ENCODE results near the gene C16orf92. TPM values are rescaled to one million over a fixed set of nuclear protein-coding genes. Genes with fewer than 3 reads are reported as not detected.

C16orf92 gene
- total RNA-seq, 1 experiment from 2014 or later: not detected

GRCh38 chr16:29995324-29995910 is 27.6 kb upstream of the C16orf92 start, which contains the start of gene HIRIP3:
TSS of gene HIRIP3 (minus strand) at chr16:29995617. CDS start at chr16:29995605, 12 bp downstream.
- no peaks in the 10 kb centered on the region for H3K9me3 Mint-ChIP-seq
- peaks cover 14% of the 10 kb centered on the region for H3K36me3 Mint-ChIP-seq
- H3K4me1 Mint-ChIP-seq: peaks cover 17% of the 10 kb centered on the region
- H3K27ac Mint-ChIP-seq: peak within 1 kb of the TSS; percentile 97
- ChIA-PET CTCF (interaction anchor here (0.7 to 1.2 kb wide), 6 partner anchors 22 to 180 kb away, joined by 3 to 4 read pairs (median 3); partner anchors contain the start of genes CDIPT, PAGR1, TAOK2 and TBX6), POLR2A (interaction anchor here (0.6 to 1.4 kb wide), 7 partner anchors 15 to 132 kb away, joined by 3 to 5 read pairs (median 3); partner anchors contain the start of genes ALDOA, ASPHD1, CDIPT and DOC2A)
- DNase-seq (ENCODE audit: low spot score) (peak; percentile 77), ATAC-seq (peak; percentile 31)
- H3K4me3 Mint-ChIP-seq: peak within 1 kb of the TSS; percentile 94
- H3K27me3 Mint-ChIP-seq (ENCODE audit: low read depth): no peaks in the 10 kb centered on the region
- TF ChIP-seq MYBL2 (CRISPR knock-in tag; IDR thresholded peaks at IDR 0.05) (peak; percentile 70; the same call in 1 of the 2 replicates), AFF4 (CRISPR knock-in tag; IDR thresholded peaks at IDR 0.05; ENCODE audit: borderline replicate concordance) (0 out of 2 replicates have a peak, but pooled peaks have one; percentile 71), CREB1 (CRISPR knock-in tag; IDR thresholded peaks at IDR 0.05) (peak; percentile 36; the same call in 1 of the 2 replicates), MAX (CRISPR knock-in tag; IDR thresholded peaks at IDR 0.05) (peak; percentile 87), SP1 (CRISPR knock-in tag; conservative IDR thresholded peaks at IDR 0.05) (peak; percentile 10; the same call in 1 of the 2 replicates), KAT7 (CRISPR knock-in tag; IDR thresholded peaks at IDR 0.05; ENCODE audit: borderline replicate concordance) (no peak), ETV6 (CRISPR knock-in tag; IDR thresholded peaks at IDR 0.05) (peak; percentile 5; the same call in 1 of the 2 replicates), ZNF263 (CRISPR knock-in tag; IDR thresholded peaks at IDR 0.05; ENCODE audit: low read depth) (no peak), E2F5 (CRISPR knock-in tag; IDR thresholded peaks at IDR 0.05) (peak; percentile 72), TEAD1 (CRISPR knock-in tag; IDR thresholded peaks at IDR 0.05) (peak; percentile 78), ZNF317 (CRISPR knock-in tag; IDR thresholded peaks at IDR 0.05; ENCODE audit: borderline replicate concordance, low read depth) (0 out of 2 replicates have a peak, but pooled peaks have one; percentile 42), IRF1 (CRISPR knock-in tag; IDR thresholded peaks at IDR 0.05) (no peak; the same call in 1 of the 2 replicates), JUN (CRISPR knock-in tag; IDR thresholded peaks at IDR 0.05) (peak; percentile 16; the same call in 1 of the 2 replicates), FOXP1 (CRISPR knock-in tag; IDR thresholded peaks at IDR 0.05; ENCODE audit: borderline replicate concordance) (peak; percentile 51; the same call in 1 of the 2 replicates)
- TF ChIP-seq, protein P1, sequence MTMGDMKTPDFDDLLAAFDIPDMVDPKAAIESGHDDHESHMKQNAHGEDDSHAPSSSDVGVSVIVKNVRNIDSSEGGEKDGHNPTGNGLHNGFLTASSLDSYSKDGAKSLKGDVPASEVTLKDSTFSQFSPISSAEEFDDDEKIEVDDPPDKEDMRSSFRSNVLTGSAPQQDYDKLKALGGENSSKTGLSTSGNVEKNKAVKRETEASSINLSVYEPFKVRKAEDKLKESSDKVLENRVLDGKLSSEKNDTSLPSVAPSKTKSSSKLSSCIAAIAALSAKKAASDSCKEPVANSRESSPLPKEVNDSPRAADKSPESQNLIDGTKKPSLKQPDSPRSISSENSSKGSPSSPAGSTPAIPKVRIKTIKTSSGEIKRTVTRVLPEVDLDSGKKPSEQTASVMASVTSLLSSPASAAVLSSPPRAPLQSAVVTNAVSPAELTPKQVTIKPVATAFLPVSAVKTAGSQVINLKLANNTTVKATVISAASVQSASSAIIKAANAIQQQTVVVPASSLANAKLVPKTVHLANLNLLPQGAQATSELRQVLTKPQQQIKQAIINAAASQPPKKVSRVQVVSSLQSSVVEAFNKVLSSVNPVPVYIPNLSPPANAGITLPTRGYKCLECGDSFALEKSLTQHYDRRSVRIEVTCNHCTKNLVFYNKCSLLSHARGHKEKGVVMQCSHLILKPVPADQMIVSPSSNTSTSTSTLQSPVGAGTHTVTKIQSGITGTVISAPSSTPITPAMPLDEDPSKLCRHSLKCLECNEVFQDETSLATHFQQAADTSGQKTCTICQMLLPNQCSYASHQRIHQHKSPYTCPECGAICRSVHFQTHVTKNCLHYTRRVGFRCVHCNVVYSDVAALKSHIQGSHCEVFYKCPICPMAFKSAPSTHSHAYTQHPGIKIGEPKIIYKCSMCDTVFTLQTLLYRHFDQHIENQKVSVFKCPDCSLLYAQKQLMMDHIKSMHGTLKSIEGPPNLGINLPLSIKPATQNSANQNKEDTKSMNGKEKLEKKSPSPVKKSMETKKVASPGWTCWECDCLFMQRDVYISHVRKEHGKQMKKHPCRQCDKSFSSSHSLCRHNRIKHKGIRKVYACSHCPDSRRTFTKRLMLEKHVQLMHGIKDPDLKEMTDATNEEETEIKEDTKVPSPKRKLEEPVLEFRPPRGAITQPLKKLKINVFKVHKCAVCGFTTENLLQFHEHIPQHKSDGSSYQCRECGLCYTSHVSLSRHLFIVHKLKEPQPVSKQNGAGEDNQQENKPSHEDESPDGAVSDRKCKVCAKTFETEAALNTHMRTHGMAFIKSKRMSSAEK (CRISPR knock-in tag; IDR thresholded peaks at IDR 0.05; ENCODE audit: borderline replicate concordance): 0 out of 2 replicates have a peak, but pooled peaks have one; percentile 27
- TF ChIP-seq, protein P2, sequence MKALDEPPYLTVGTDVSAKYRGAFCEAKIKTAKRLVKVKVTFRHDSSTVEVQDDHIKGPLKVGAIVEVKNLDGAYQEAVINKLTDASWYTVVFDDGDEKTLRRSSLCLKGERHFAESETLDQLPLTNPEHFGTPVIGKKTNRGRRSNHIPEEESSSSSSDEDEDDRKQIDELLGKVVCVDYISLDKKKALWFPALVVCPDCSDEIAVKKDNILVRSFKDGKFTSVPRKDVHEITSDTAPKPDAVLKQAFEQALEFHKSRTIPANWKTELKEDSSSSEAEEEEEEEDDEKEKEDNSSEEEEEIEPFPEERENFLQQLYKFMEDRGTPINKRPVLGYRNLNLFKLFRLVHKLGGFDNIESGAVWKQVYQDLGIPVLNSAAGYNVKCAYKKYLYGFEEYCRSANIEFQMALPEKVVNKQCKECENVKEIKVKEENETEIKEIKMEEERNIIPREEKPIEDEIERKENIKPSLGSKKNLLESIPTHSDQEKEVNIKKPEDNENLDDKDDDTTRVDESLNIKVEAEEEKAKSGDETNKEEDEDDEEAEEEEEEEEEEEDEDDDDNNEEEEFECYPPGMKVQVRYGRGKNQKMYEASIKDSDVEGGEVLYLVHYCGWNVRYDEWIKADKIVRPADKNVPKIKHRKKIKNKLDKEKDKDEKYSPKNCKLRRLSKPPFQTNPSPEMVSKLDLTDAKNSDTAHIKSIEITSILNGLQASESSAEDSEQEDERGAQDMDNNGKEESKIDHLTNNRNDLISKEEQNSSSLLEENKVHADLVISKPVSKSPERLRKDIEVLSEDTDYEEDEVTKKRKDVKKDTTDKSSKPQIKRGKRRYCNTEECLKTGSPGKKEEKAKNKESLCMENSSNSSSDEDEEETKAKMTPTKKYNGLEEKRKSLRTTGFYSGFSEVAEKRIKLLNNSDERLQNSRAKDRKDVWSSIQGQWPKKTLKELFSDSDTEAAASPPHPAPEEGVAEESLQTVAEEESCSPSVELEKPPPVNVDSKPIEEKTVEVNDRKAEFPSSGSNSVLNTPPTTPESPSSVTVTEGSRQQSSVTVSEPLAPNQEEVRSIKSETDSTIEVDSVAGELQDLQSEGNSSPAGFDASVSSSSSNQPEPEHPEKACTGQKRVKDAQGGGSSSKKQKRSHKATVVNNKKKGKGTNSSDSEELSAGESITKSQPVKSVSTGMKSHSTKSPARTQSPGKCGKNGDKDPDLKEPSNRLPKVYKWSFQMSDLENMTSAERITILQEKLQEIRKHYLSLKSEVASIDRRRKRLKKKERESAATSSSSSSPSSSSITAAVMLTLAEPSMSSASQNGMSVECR (CRISPR knock-in tag; IDR thresholded peaks at IDR 0.05; ENCODE audit: borderline replicate concordance): peak; percentile 78; the same call in 1 of the 2 replicates
- TF ChIP-seq, protein P3, sequence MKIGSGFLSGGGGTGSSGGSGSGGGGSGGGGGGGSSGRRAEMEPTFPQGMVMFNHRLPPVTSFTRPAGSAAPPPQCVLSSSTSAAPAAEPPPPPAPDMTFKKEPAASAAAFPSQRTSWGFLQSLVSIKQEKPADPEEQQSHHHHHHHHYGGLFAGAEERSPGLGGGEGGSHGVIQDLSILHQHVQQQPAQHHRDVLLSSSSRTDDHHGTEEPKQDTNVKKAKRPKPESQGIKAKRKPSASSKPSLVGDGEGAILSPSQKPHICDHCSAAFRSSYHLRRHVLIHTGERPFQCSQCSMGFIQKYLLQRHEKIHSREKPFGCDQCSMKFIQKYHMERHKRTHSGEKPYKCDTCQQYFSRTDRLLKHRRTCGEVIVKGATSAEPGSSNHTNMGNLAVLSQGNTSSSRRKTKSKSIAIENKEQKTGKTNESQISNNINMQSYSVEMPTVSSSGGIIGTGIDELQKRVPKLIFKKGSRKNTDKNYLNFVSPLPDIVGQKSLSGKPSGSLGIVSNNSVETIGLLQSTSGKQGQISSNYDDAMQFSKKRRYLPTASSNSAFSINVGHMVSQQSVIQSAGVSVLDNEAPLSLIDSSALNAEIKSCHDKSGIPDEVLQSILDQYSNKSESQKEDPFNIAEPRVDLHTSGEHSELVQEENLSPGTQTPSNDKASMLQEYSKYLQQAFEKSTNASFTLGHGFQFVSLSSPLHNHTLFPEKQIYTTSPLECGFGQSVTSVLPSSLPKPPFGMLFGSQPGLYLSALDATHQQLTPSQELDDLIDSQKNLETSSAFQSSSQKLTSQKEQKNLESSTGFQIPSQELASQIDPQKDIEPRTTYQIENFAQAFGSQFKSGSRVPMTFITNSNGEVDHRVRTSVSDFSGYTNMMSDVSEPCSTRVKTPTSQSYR (CRISPR knock-in tag; IDR thresholded peaks at IDR 0.05): peak; percentile 72
